Erythroblast (primary cell): ENCODE results near the gene HAUS6.

Experiments used
- GATA1 ChIP-seq: IDR thresholded peaks from 2 replicates; pipeline ENCODE4 v1.6.1; 2011; ENCODE audit warnings: low read depth, mild to moderate bottlenecking, control low read depth, low read length, moderate library complexity
- POLR2A ChIP-seq: IDR thresholded peaks from 2 replicates; pipeline ENCODE4 v1.6.1; 2011; ENCODE audit warnings: mild to moderate bottlenecking, low read length

DNA sequence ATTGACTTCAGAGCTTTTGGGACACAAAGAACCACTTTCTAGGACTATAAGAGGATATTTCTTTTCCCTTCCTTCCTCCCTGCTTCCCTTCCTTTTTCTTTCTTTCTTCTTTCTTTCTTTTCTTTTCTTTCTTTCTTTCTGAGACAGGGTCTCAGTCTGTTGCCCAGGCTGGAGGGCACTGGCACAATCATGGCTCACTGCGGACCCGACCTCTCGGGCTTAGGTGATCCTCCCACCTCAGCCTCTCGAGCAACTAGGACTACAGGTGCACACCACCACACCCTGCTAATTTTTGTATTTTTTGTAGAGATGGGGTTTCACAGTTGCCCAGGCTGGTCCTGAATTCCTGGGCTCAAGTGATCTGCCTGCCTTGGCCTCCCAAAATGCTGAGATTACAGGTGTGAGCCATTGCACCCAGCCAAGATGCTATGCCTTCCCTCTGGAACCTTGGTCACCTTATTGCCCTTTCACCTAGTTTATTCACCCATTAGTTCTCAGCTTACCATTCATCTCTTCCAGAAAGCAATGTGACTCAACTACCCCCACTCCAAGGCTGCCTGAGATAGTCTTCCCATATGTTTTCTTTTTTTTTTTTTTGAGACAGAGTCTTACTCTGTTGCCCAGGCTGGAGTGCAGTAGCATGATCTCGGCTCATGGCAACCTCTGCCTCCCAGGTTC, 14.5 kb upstream of the HAUS6 start:
- TF ChIP-seq POLR2A = no peak
- TF ChIP-seq GATA1 = no peak
